HL-60 (cell line): ENCODE results near the gene PHACTR3.

Experiments
- DNase-seq, 2 experiments: peaks; one replicate each; pipeline ENCODE4 v3.0.0-alpha.2; 2010 to 2020; ENCODE audit warnings: low read depth in 1 of 2, low spot score in 1 of 2
- H3K27ac ChIP-seq: fragments of 250-450 bp; sonication (Bioruptor Pico); replicated peaks from 2 replicates; pipeline ENCODE4 v1.5.1; 2020; ENCODE audit warnings: mild to moderate bottlenecking, moderate library complexity
- H3K27me3 ChIP-seq: fragments of 250-450 bp; sonication (Bioruptor Pico); 2 replicates; pipeline ENCODE4 v1.5.1; 2021; ENCODE audit warnings: mild to moderate bottlenecking, moderate library complexity; ENCODE audit not compliant: insufficient read depth, poor library complexity, severe bottlenecking
- H3K4me3 ChIP-seq: replicated peaks from 2 replicates; pipeline ENCODE4 v1.5.1; 2011; ENCODE audit warnings: mild to moderate bottlenecking, control low read depth, low read length; ENCODE audit not compliant: insufficient read depth
- CTCF ChIP-seq: IDR thresholded peaks from one replicate; pipeline ENCODE4 v1.5.1; 2011; ENCODE audit warnings: low read length, control low read depth, inconsistent platforms; ENCODE audit not compliant: insufficient read depth
- GABPA ChIP-seq: IDR thresholded peaks from 2 replicates; pipeline ENCODE4 v1.6.1; 2012; ENCODE audit warnings: low read depth
- POLR2AphosphoS5 ChIP-seq: IDR thresholded peaks from 2 replicates; pipeline ENCODE4 v1.6.1; 2012; ENCODE audit warnings: low read depth
- REST ChIP-seq: IDR thresholded peaks from 2 replicates; pipeline ENCODE4 v1.6.1; 2012; ENCODE audit warnings: low read depth; ENCODE audit not compliant: insufficient replicate concordance
- SPI1 ChIP-seq: IDR thresholded peaks from 2 replicates; pipeline ENCODE4 v1.6.1; 2012; ENCODE audit warnings: low read depth, mild to moderate bottlenecking, borderline replicate concordance

The PHACTR3 gene

GRCh38 chr20:59648466-59649070 lies 44.2 kb downstream of the PHACTR3 start:
- TF ChIP-seq POLR2AphosphoS5 (no peak), CTCF (no peak), REST (no peak)
- Histone ChIP-seq H3K4me3 (no peak overlapping the region), H3K27me3 (no peaks in the 10 kb centered on the region), H3K27ac (no peak overlapping the region)
- DNase-seq = no peak

GRCh38 chr20:59650418-59650817 lies 46.1 kb downstream of the PHACTR3 start:
- DNase-seq = no peak
- Histone ChIP-seq H3K4me3 (no peak overlapping the region), H3K27ac (no peak overlapping the region), H3K27me3 (no peaks in the 10 kb centered on the region)
- TF ChIP-seq REST (no peak), GABPA (no peak), SPI1 (no peak), POLR2AphosphoS5 (no peak), CTCF (no peak)

GRCh38 chr20:59652381-59652780 lies 48.0 kb downstream of the PHACTR3 start:
- DNase-seq = no peak
- H3K27me3 ChIP-seq = no peaks in the 10 kb centered on the region
- H3K4me3 ChIP-seq = no peak overlapping the region
- H3K27ac ChIP-seq = no peak overlapping the region
- TF ChIP-seq REST (no peak), SPI1 (no peak), CTCF (no peak), POLR2AphosphoS5 (no peak), GABPA (no peak)
